Heart right ventricle (tissue), 16 donors: Measurements from ENCODE around the gene PARD3. TPM values are rescaled to one million over a fixed set of nuclear protein-coding genes. Genes with fewer than 3 reads are reported as not detected.

Source experiments
- ATAC-seq, 8 donors: fragments of 200-7000 bp; cut with Tn5 transposase; one replicate each; pipeline ENCODE4 v1.9.1; 2020; ENCODE audit warnings: mild to moderate bottlenecking in 8 of 8, moderate library complexity in 8 of 8, moderate number of reproducible peaks in 1 of 8
- DNase-seq, 2 donors: peaks; one replicate each; pipeline ENCODE4 v3.0.0-alpha.2; 2020
- H3K27ac ChIP-seq, 10 donors: fragments of 200-600 bp; sonication (generic) in 2 of 10; one replicate each; pipeline versions ENCODE4 v1.5.0 to v1.8.0; 2020 to 2022; ENCODE audit warnings: mild to moderate bottlenecking in 3 of 10
- H3K27me3 ChIP-seq, 7 donors: fragments of 200-600 bp; one replicate each; pipeline ENCODE4 v1.8.0; 2021 to 2022; ENCODE audit warnings: mild to moderate bottlenecking in 2 of 7
- H3K36me3 ChIP-seq, 9 donors: fragments of 200-600 bp; sonication (generic) in 1 of 9; one replicate each; pipeline versions ENCODE4 v1.5.0 to v1.8.0; 2020 to 2022; ENCODE audit warnings: mild to moderate bottlenecking in 2 of 9
- H3K4me1 ChIP-seq, 9 donors: fragments of 200-600 bp; sonication (generic) in 1 of 9; one replicate each; pipeline versions ENCODE4 v1.5.0 to v1.8.0; 2020 to 2022; ENCODE audit warnings: mild to moderate bottlenecking in 4 of 9
- H3K4me3 ChIP-seq, 10 donors: fragments of 200-600 bp; sonication (generic) in 2 of 10; one replicate each; pipeline versions ENCODE4 v1.5.0 to v1.8.0; 2020 to 2022; ENCODE audit warnings: mild to moderate bottlenecking in 7 of 10, moderate library complexity in 2 of 10
- H3K9me3 ChIP-seq, 11 donors: fragments of 200-600 bp in 10 of 11; sonication (generic) in 2 of 11; one replicate each; pipeline versions ENCODE4 v1.5.0 to v1.8.0; 2013 to 2022; ENCODE audit warnings: mild to moderate bottlenecking in 2 of 11, control low read depth in 1 of 11, moderate library complexity in 1 of 11
- CTCF ChIP-seq, 9 donors: fragments of 200-600 bp; sonication (generic) in 2 of 9; IDR thresholded peaks; one replicate each; pipeline versions ENCODE4 v1.5.0 to v1.8.0; 2021 to 2022; ENCODE audit warnings: antibody characterized with exemption in 9 of 9, mild to moderate bottlenecking in 5 of 9, moderate library complexity in 1 of 9
- WGBS, 2 donors: extraction: QIAGEN DNeasy Blood & Tissue Kit; methylation state at CpG; one replicate each; pipeline ENCODE4 v1.1.7; 2013; ENCODE audit warnings: inconsistent platforms in 1 of 2; 5-methylcytosine and 5-hydroxymethylcytosine counted together
- intact Hi-C, 10 donors: fragments of 100-400 bp; cut with DNase I; formaldehyde crosslinking; loops; one replicate each; pipeline versions ENCODE4 v1.11.1 to v1.14.2; 2022
- polyA plus RNA-seq, 2 donors: library from polyadenylated mRNA; stranded (reverse); fragments of 200-250 nt; gene quantifications; one replicate each; pipeline ENCODE4 v1.2.3, GENCODE V29; 2013
- total RNA-seq, 10 donors: library from RNA; stranded (reverse); fragmentation: NEBNext Ultra II Directional in 3 of 10; extraction: Animal tissue kit (Norgen Biotek cat#: 25700) in 3 of 10; gene quantifications; one replicate each; pipeline versions ENCODE4 v1.2.1 to v1.2.4, GENCODE V29; 2021 to 2023
- donor health status: Arrhythmogenic right ventricular cardiomyopathy.
- donor health status: ischemic (EF 13 %, LVEDD 7.1; RV severe dilation, severe dysfunction).
- donor health status: healthy with polysubstance abuse.
- donor health status: DM: no; HTN: yes; CAD: no.
- donor health status: DM: no; HTN: no; CAD: no.
- donor health status: ischemic (EF 25% LVEDD 6.9; RV normal size, moderate dysfunction).
- donor health status: ischemic (EF 25% LVEDD 5.7; RV mildly dilated, moderate dysfunction).
- donor health status: healthy.
- donor health status: DM: yes; HTN: yes; CAD: no.
- donor health status: Ischemic cardiomyopathy.
- donor health status: ischemic (EF 35%, LVEDD 5.7; RV mildly dilated, moderate dysfunction).
- donor health status: nonischemic (EF 11% LVEDD 7.7; RV severe dilation, severe dysfunction).
- donor health status: DM: yes; HTN: yes; CAD: no.
- donor health status: PGD.
- donor health status: ischemic (EF 29% LVEDD 5.4; RV normal size, mild dysfunction).
- donor health status: nonischemic (EF 23%, LVEDD 6.1; RV moderate dilation, normal function).

The PARD3 gene
- total and polyA plus RNA-seq, 12 donors: 19.7 to 41.8 (median 34.2) TPM

GRCh38 chr10:34135515-34135914 is 679.6 kb downstream of the PARD3 start:
- Histone ChIP-seq H3K9me3 (no peaks in the 10 kb centered on the region), H3K4me1 (peaks cover 0 to 6% (median 0%) of the 10 kb centered on the region in 9 donors), H3K27ac (no peak overlapping the region), H3K27me3 (no peaks in the 10 kb centered on the region), H3K36me3 (peaks cover 0 to 8% (median 0%) of the 10 kb centered on the region in 9 donors), H3K4me3 (no peak overlapping the region)
- TF ChIP-seq CTCF (IDR thresholded peaks at IDR 0.05): no peak
- DNase-seq: no peak
- intact Hi-C loops: no loop called here
- no peak for ATAC-seq
- WGBS, 2 donors: 91 to 93% methylated on average over 5 of the region's 5 CpGs

DNA sequence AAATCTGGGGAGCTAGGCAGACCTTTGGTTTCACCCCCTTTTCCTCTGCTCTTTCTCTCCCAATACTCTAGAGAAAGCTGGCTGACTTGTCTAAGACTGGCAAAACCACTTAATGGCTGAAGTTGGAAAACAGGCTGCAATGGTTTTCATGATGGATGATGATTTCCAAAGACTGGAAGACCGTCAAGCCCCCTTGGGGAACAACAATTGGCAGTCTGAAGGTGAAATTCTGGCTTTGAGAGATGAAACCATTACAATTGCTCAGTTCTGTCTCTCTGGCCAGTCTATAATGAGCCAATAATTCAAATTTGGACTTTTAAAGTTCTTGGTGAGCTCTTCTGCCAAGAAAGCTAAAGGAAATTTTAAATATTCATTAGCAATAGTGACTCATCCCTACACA is 680.5 kb downstream of the PARD3 start:
- peaks cover 0 to 10% (median 0%) of the 10 kb centered on the region in 9 donors for H3K36me3 ChIP-seq
- H3K9me3 ChIP-seq: no peaks in the 10 kb centered on the region
- no peak overlapping the region for H3K4me3 ChIP-seq
- DNase-seq (no peak), ATAC-seq (no peak)
- H3K27ac ChIP-seq: no peak overlapping the region
- H3K4me1 ChIP-seq: peaks cover 0 to 5% (median 0%) of the 10 kb centered on the region in 9 donors
- intact Hi-C loops: no loop called here
- WGBS, 2 donors: 84% methylated on average over 1 of the region's 1 CpG
- no peaks in the 10 kb centered on the region for H3K27me3 ChIP-seq
- TF ChIP-seq CTCF (IDR thresholded peaks at IDR 0.05): no peak

GRCh38 chr10:34133406-34133805 is 681.7 kb downstream of the PARD3 start:
- DNase-seq (no peak), ATAC-seq (no peak)
- no peak for TF ChIP-seq CTCF (IDR thresholded peaks at IDR 0.05)
- 96 to 98% methylated on average over 5 of the region's 5 CpGs for WGBS, 2 donors
- no peaks in the 10 kb centered on the region for H3K9me3 ChIP-seq
- no peak overlapping the region for H3K4me3 ChIP-seq
- intact Hi-C loops: no loop called here
- no peaks in the 10 kb centered on the region for H3K27me3 ChIP-seq
- peaks cover 0 to 10% (median 0%) of the 10 kb centered on the region in 9 donors for H3K36me3 ChIP-seq
- H3K4me1 ChIP-seq: peaks cover 0 to 5% (median 0%) of the 10 kb centered on the region in 9 donors
- no peak overlapping the region for H3K27ac ChIP-seq

DNA sequence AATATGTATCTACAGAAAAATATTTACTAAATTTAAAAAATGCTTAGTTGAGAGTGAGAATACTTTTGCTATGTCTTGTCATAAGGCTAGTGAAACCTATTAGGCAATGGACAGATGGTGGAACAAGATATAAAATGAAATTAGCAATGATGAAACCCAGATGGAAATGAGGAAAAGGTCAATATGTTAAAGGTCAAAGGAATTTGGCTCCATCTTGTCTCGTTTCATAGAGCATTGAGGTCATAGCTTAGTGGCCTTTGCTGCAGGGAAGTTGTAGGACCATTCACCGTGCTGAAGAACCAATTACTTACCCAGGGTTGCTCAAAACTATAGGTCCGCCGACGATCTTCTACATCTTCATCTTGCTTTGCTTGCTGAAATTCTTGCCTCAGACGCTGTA is 683.9 kb downstream of the PARD3 start:
- H3K27me3 ChIP-seq: no peaks in the 10 kb centered on the region
- no peak for DNase-seq

More for the DNA sequence above, 683.9 kb downstream of the PARD3 start:
- Histone ChIP-seq H3K9me3 (no peaks in the 10 kb centered on the region), H3K27ac (no peak overlapping the region), H3K4me3 (no peak overlapping the region), H3K4me1 (peaks cover 0 to 12% (median 0%) of the 10 kb centered on the region in 9 donors), H3K36me3 (peaks cover 0 to 10% (median 0%) of the 10 kb centered on the region in 9 donors)
- 91 to 92% methylated on average over 6 of the region's 6 CpGs for WGBS, 2 donors
- no peak for ATAC-seq
- intact Hi-C loops: no loop called here
- no peak for TF ChIP-seq CTCF (IDR thresholded peaks at IDR 0.05)
